Brain pericyte (primary cell): ENCODE measurements around the gene NAXE.
"Not testable (repeated sequence)": the region's sequence is repeated elsewhere in the genome, so short reads cannot be mapped to it uniquely, and the experiment has no call there.

Experiments
- DNase-seq: peaks from one replicate; pipeline ENCODE4 v3.0.0-alpha.2; 2012; ENCODE audit warnings: low read depth, low spot score

NAXE gene

GRCh38 chr1:156592910-156593660, 1.5 kb downstream of the NAXE start:
- no peak for DNase-seq

GRCh38 chr1:156593661-156593989, 2.0 kb downstream of the NAXE start:
- DNase-seq, result no peak

- DNase-seq, result no peak
Measured at GRCh38 chr1:156594190-156594589, 2.6 kb downstream of the NAXE start.

GRCh38 chr1:156595016-156595415, 3.4 kb downstream of the NAXE start:
- DNase-seq, result no peak

GRCh38 chr1:156596426-156596825, 4.8 kb downstream of the NAXE start:
- DNase-seq, result no peak

GRCh38 chr1:156598125-156598524, 6.5 kb downstream of the NAXE start:
- no peak for DNase-seq

- DNase-seq, result no peak
Measured at GRCh38 chr1:156598731-156599432, 7.3 kb downstream of the NAXE start.

- DNase-seq, result no peak
Measured at GRCh38 chr1:156599811-156600210, 8.2 kb downstream of the NAXE start.

- no peak for DNase-seq
Measured at GRCh38 chr1:156600733-156601121, 9.2 kb downstream of the NAXE start.

- DNase-seq, result peak; percentile 42
Measured at GRCh38 chr1:156601122-156601830, 9.7 kb downstream of the NAXE start, which contains the start of gene GPATCH4. TSS of gene GPATCH4 (minus strand) at chr1:156601479.

GRCh38 chr1:156601892-156602291, 10.3 kb downstream of the NAXE start:
- no peak for DNase-seq

- DNase-seq, result no peak
Measured at GRCh38 chr1:156602557-156602993, 11.0 kb downstream of the NAXE start.

GRCh38 chr1:156607344-156607743, 15.8 kb downstream of the NAXE start:
- DNase-seq, result not testable (repeated sequence)

- DNase-seq, result no peak
Measured at GRCh38 chr1:156608036-156608674, 16.6 kb downstream of the NAXE start.

- DNase-seq, result no peak
Measured at GRCh38 chr1:156608981-156609380, 17.4 kb downstream of the NAXE start.

- not testable (repeated sequence) for DNase-seq
Measured at GRCh38 chr1:156610072-156610471, 18.5 kb downstream of the NAXE start.

- no peak for DNase-seq
Measured at GRCh38 chr1:156612666-156613065, 21.1 kb downstream of the NAXE start.

- DNase-seq, result no peak
Measured at GRCh38 chr1:156615946-156616345, 24.4 kb downstream of the NAXE start.

- no peak for DNase-seq
Measured at GRCh38 chr1:156616463-156616862, 24.9 kb downstream of the NAXE start.

GRCh38 chr1:156618853-156619581, 27.4 kb downstream of the NAXE start, which contains the start of gene HAPLN2:
TSS of gene HAPLN2 (plus strand) at chr1:156619415. CDS start at chr1:156623491, 4,076 bp downstream.
- DNase-seq, result no peak

GRCh38 chr1:156619582-156619955, 28.0 kb downstream of the NAXE start:
- DNase-seq, result no peak
